HCT116 (cell line): ENCODE data around the gene DHFR2.
"Not testable (repeated sequence)": the region's sequence is repeated elsewhere in the genome, so short reads cannot be mapped to it uniquely, and the experiment has no call there.

ENCODE experiments used
- EGR1 ChIP-seq: IDR thresholded peaks from 2 replicates; pipeline ENCODE4 v1.6.1; 2012; ENCODE audit warnings: low read depth
- MAX ChIP-seq: IDR thresholded peaks from 2 replicates; pipeline ENCODE4 v1.6.1; 2012
- POLR2AphosphoS5 ChIP-seq: IDR thresholded peaks from 2 replicates; pipeline ENCODE4 v1.6.1; 2011; ENCODE audit warnings: mild to moderate bottlenecking, low read depth, low read length, moderate library complexity

GRCh38 chr3:94110232-94110631 is 47.5 kb upstream of the DHFR2 start:
- TF ChIP-seq POLR2AphosphoS5, MAX, EGR1: not testable (repeated sequence)
